RWPE1 (cell line): ENCODE results near the gene POLN.

Experiments
- CTCF ChIA-PET: fragments of 350-600 bp; sonication (Branson Sonifier 250); formaldehyde crosslinking; extraction: SDS; loops from one replicate; lab custom pipeline; 2021; lab: Yijun Ruan, JAX
- POLR2A ChIA-PET: fragments of 400-600 bp; formaldehyde crosslinking; extraction: SDS; loops from one replicate; lab custom pipeline; 2020; ENCODE audit warnings: antibody characterized with exemption; ENCODE audit not compliant: low non-redundant PET; lab: Yijun Ruan, JAX
- DNase-seq: peaks from one replicate; pipeline ENCODE4 v3.0.0; 2012; ENCODE audit warnings: low spot score
- H3K27ac ChIP-seq: fragments of 450-650 bp; 2 replicates; pipeline ENCODE4 v1.5.1; 2017
- TF ChIP-seq, protein P1 (sequence below): fragments of 450-650 bp; conservative IDR thresholded peaks from 2 replicates; pipeline ENCODE4 v1.5.1; 2017; ENCODE audit warnings: low read depth, mild to moderate bottlenecking

The POLN gene

DNA sequence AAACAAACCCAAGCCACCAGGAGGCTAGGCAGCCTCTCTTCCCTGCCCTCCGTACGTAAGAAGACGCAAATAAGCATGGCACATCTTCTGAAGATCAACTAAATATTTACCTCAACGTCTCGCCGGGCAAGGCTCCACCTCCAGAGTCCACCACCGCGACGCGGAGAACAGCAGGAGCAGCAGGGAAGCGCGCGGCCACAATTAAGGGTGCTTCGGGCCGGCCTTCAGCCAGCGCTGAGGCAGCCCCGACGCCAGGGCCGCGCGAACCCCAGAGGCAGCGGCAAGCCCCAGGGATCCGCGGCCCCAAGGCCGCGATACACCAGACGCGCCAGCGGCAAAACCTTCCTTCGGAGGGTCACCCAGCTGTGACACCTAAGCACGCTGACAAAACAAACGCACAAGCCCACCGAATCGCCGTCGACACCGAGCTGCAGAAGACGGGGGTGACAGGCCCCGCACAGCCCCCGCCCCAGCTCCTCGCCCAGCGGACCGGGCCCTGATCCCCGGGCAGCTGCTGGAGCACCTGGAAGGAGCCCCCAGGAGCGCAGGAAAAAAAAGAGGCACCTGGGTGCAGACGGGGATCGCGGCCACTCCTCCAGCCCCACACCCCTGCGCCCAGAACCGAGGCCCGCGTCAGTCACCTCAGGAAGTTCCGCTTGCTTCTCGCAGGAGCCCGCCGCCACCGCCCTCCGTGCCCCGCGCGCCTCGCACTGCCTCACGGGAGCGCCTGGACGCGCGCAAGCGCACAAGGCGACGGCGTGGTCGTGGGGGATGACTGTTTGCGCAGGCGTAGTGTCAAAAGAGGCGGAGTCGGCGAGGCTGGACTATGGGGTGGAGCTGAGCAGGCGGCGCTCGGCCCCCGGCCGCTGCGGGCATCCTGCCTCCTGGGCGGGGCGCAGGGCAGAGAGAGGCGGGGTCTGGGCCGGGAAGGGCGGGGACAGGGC lies at the start of gene POLN, which contains the start of gene HAUS3:
Gene POLN (minus strand): TSS at position 712 of the 944 bp plus-strand sequence. CDS start 12,890 bp downstream, outside the sequence.
Gene HAUS3 (minus strand): TSS at position 712 of the 944 bp plus-strand sequence. CDS start 1,175 bp downstream, outside the sequence.
- DNase-seq: peak; percentile 97
- CTCF ChIA-PET: interaction anchor here (0.6 kb wide), 1 partner anchor 205 kb away, joined by 3 read pairs; no protein-coding TSS in a partner anchor
- POLR2A ChIA-PET: interaction anchor here (0.6 kb wide), 1 partner anchor 30 kb away, joined by 3 read pairs; no protein-coding TSS in a partner anchor
- TF ChIP-seq, protein P1, sequence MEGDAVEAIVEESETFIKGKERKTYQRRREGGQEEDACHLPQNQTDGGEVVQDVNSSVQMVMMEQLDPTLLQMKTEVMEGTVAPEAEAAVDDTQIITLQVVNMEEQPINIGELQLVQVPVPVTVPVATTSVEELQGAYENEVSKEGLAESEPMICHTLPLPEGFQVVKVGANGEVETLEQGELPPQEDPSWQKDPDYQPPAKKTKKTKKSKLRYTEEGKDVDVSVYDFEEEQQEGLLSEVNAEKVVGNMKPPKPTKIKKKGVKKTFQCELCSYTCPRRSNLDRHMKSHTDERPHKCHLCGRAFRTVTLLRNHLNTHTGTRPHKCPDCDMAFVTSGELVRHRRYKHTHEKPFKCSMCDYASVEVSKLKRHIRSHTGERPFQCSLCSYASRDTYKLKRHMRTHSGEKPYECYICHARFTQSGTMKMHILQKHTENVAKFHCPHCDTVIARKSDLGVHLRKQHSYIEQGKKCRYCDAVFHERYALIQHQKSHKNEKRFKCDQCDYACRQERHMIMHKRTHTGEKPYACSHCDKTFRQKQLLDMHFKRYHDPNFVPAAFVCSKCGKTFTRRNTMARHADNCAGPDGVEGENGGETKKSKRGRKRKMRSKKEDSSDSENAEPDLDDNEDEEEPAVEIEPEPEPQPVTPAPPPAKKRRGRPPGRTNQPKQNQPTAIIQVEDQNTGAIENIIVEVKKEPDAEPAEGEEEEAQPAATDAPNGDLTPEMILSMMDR: no peak
- peak within 1 kb of the TSS; percentile 85 for H3K27ac ChIP-seq

DNA sequence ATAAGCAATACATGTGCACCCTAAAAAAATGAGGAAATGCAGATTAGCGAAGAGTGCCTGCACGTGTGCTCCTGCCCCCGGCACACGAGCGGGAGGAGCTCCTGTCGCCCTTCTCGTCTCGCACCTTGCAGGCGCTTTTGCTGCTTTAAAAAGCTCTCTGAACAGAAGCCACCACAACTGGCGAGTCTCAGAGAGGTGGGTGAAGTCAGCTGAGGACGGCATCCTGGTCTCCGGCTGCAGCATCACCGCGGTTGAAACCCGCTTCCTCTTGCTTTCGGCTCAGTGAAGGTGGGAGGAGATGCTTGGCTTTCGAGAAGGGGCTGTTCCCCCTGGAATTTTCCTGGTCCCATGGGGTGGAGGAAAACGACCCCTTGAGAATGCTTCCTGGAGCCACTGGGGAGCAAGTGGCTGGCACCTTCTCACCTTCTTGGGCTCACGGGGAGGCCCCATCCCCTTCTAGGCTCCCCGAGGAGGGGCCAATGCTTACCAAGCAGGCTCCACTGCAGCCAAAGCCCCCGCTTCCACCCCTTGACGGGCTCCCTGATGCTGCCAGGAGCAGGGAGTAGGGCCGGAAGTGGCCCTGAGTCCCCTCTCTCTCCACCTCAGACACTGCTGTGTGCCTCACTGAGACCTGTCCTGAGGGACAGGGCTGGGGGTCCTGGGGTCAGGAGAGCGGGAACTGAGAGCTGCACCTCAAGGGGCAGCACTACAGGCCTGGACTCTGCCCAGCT lies 49.2 kb upstream of the POLN start:
- TF ChIP-seq, protein P1: no peak
- H3K27ac ChIP-seq: no peak overlapping the region
- no peak for DNase-seq
- POLR2A ChIA-PET: no interaction called here
- CTCF ChIA-PET: no interaction called here

DNA sequence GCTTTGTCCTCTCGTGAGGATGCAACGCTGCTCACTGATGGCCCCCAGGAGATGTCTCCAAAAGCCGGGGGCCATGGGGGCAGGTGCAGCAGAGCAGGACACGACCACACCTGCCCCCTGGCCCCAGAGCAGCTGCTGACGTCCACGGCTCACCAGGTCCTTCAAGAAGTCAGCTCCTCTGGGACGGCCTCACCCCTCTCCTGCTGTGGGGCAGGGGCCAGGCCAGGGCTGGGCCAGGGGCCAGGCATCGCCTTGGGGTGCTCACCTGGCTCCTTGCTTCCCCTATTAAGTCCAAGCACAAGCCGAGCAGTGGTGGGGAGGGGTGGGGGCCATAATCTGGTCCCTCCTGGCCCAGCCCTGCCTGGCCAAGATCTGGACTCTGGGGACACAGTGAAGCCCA lies 48.6 kb upstream of the POLN start:
- H3K27ac ChIP-seq: no peak overlapping the region
- DNase-seq: no peak
- CTCF ChIA-PET: no interaction called here
- POLR2A ChIA-PET: no interaction called here
- TF ChIP-seq, protein P1: no peak

DNA sequence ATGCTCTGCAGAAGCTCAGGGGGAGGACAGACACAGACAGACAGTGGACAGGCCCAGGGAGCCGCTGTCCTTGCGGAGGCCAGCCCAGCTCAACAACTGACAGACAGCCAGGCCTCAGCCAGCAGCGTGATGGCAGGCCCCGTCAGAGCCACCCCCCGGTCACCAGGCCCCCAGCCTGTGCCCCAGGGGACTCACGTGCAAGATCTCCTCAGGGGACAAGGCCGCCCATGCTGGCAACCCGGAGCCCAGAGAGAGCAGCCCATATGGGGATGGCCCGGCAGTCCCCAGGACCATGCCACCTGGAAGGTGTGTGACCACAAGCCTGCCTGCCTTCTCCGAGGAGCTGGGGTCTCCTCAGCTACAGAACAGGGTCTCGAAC lies 48.0 kb upstream of the POLN start:
- TF ChIP-seq, protein P1: no peak
- POLR2A ChIA-PET: no interaction called here
- no peak overlapping the region for H3K27ac ChIP-seq
- CTCF ChIA-PET: no interaction called here
- DNase-seq: no peak

DNA sequence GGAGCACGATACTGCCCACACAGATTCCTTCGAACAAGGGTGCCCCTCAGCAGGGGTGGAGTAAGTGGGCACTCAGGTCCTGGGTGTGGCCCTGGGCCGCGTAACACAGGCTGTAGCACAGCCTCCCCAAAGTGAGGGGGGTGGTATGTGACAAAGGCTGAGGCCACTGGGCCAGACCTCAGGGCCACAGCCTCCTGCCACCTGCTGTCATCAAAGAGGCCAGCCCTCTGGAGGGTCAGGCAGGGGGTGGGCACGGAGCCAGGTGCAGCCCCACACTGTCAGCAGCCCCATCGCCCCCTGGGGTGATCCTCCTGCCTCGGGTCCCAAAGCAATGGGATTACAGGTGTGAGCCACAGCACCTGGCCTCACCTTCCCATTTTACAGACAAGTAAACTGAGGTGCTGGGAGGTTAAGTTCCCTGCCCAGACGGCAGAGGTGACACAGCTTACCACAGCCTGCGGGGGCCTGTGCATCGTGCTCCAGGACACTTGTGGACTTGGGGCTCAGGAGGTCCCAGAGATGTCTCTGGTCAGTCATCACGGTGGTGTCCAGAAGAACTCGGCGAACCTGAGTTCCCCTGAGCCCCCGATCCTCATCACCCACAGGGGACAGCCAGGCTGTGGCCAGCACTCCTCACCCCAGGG lies 47.5 kb upstream of the POLN start:
- ChIA-PET POLR2A (no interaction called here), CTCF (no interaction called here)
- TF ChIP-seq, protein P1: no peak
- no peak overlapping the region for H3K27ac ChIP-seq
- no peak for DNase-seq

DNA sequence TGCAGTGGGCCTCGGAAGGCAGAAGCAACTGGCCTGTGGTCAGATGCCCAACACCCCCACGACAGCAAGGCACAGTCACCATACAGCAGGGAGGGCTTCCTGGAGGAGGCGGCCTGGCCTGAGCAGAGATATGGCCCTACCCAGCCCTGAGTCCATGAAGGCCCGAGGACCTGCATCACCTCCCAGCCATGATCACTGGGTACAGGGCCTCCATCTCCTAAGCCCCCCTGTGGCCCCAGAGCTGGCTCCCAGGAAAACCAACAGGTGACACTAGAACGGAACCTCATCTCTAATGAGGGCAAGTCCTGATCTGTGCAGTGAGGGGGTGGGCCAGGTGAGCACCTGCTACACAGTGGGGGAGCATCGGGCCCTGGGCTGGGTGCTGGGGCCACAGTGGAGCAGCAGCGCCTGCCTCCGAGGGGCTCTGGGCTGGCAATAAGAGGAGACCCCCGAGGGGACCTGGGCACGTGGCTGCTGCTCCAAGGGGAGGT lies 46.2 kb upstream of the POLN start:
- ChIA-PET POLR2A (no interaction called here), CTCF (no interaction called here)
- TF ChIP-seq, protein P1: no peak
- H3K27ac ChIP-seq: no peak overlapping the region
- no peak for DNase-seq
